Measurements from ENCODE around the gene XIRP2. TPM values are rescaled to one million over a fixed set of nuclear protein-coding genes. Genes with fewer than 3 reads are reported as not detected.
A peak's percentile ranks its signal among the peaks of the same experiment; 100 is the strongest.
"Not testable (repeated sequence)": the region's sequence is repeated elsewhere in the genome, so short reads cannot be mapped to it uniquely, and the experiment has no call there.

XIRP2 gene
- total RNA-seq, 1 donor from 2014 or later, result 35.7 TPM

DNA sequence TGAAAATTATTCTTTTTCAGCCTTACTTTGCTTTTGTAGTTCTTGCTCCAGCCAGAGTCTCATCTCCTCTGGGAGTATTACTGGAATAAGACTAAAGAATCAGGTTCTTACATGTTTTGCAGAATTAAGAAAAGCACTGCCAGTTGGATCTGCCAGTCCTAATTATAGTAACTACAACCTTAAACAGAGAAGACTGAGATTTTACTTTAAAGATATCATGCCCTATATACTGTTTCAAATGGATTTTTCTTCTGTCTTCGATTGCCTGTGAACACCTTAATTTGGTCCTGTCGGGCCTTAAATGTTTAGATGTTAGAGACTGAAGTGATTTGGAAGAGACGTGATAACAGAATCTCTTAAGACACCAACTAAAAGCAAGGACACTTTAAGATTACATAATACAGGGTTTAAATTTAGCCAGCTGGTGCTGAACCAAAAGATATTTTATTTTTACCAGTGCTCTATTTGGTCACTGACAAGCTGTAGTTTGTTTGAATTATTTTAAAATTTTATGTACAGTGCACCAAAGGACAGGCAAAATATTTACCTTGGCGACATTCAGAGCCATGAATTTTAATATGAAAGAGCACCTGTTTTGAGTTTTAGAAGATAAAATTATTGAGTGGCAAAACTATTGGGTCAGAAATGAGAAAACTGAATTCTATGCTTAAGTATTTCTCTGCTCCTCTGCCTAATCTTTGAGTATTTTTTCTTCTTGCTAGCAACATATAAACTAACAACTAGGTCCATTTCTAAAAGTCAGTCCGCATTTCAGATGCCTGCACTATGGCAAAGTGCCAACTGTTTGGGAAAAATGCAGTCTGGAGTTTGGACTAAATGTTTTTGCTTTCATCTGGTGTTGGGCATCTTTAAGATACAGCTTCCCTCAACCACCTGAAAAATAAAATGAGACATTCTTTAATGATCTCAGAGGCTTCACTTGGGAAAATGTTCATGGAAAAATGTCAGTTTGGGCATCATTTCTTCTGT lies 300.0 kb downstream of the XIRP2 start:
- DNase-seq (ENCODE audit: low read depth), result peak; percentile 28

DNA sequence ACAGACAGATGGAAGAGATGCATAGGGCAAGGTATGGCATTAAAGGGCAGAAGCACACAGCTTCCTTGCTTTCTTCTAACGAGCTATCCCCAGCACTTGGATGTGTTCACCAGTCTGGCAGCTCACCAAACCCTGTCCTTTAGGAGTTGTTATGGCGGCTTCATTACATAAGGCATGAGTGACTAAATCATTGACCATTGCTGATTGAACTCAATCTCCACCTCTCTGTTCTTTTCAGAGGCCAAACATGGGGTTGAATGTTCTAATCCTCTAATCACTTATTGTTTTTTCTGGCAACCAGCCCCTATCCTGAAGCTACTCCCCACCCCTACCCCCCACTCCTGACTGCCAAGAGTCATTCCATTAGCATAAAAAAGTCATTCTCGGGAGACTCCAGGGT lies 301.8 kb downstream of the XIRP2 start:
- DNase-seq (ENCODE audit: low read depth), result no peak

DNA sequence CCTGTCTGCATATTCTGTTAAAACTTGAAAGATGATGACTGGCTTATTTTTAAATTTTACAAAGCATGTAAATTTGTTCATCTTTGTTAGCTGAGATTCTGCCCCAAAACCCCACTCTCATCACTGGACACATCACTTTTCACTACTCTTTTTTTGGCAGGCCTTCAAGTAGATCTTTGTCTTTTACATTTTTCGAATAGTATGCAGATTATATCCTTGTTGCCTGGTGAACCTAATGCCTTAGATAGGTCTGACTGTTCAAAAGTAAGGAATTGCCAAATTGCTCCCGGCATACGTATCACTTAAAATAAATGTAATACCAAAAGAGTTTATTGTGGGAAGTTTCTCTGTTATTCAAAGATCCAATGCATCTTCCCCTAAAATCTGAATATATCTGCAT lies 303.3 kb downstream of the XIRP2 start:
- DNase-seq (ENCODE audit: low read depth), result no peak

DNA sequence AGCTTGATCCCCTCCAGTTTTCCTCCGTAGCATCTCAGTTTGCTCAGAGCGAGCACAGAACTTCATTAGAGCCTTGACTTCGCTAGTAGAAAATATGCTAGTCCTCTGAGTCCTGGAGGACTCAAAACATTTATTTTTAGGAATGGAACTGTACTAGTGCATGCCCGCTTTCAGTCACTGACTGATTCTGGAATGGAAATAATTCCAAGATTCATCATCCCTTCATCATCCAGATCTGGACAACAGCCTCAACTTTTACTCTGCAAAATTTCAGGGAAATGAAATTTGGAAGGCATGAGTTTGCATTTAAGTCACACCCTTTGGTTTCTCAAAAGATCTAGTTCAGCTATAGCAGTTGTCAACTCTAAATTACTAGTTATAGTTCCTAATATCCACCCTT lies 304.6 kb downstream of the XIRP2 start:
- DNase-seq (ENCODE audit: low read depth), result peak; percentile 57

DNA sequence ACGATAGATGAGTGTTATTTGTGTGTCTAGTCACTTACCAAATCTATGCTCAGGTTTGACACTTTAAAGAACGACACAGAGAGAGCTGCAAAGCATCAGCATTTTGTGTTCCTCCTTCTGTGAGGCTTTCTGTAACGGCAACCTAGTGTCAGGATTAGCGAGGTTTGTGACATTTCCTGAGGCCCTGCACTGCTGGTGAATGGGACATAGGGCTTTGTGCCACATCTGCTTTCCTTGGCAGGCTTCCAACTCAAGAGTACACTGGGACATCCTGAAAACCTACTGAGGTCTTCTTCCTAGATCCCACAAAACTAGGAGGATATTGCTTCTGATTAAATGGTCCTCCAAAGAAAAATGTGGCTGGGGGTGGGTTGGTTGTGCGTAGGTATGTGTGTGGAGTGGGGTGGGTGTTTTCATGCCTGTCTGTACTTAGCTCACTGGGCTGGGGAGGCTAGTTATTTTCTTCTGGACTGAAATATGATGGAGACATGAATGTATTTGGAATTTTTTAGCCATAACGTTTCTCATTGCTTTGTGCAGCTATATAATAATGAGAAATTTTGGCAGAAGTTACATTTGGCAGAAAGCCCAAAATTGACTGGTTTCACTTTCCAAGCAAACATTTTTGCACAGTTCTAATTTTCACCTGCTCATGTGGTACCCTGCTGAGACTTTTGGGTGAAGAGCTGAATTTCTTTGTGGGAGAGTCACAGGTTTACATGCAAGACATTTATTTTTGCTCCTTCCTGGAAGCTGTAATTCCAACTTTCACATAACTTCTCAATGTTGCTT lies 308.4 kb downstream of the XIRP2 start:
- DNase-seq (ENCODE audit: low read depth), result peak; percentile 57

DNA sequence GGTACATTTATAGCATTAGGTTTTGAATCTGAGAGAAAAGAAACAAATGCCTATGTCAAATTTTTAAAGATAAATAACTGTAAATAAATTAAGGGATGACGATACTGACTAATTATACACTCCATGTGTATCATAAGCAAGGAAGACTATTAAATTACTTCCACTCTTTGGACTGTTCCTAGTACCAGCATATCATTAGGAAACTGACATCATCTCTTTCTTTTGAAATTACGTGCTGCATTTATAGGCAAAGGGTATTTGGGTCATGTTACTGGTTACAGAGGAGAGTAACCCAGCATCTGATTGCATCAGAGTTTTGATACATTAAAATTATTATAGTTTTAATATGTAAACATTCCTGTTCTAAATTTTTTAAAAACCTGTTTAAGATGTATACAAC lies 309.7 kb downstream of the XIRP2 start:
- no peak for DNase-seq (ENCODE audit: low read depth)

DNA sequence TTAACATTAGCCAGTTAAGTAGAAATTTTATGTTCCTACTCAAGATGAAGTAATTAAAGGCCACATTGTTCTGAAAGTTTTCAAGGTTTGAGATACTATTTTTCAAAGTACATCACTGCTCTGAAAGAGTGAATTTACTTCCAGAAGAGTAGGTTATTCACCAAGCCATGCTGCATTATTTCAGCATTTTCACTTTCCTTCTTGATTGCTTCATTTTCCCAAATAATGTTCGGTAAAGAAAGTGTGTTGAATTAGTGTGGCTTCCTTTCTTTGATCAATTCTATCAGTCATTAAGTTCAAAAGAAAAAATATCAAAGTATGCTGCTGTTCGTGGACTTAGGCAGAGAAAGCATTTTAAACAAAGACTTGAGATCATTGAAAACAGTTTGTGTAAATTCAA lies 310.3 kb downstream of the XIRP2 start:
- no peak for DNase-seq (ENCODE audit: low read depth)

DNA sequence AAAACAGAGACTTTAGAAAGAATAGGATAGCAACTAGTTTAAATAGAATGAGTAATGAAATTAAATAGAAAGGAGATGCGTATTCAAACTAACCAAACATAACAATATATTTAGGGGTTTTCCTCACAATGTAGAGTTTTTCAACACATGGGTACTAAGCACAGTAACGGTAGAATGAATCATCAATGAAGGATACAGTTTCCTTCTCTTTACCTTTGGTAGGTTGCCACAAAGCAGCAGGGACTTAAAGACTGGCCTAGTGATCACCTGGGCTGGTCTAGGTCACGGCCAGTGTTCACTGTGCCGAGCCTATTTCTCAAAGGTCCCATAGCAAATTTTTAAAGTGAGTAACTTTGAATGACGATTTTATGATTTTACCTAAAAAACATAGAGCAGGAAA lies 311.7 kb downstream of the XIRP2 start:
- no peak for DNase-seq (ENCODE audit: low read depth)

DNA sequence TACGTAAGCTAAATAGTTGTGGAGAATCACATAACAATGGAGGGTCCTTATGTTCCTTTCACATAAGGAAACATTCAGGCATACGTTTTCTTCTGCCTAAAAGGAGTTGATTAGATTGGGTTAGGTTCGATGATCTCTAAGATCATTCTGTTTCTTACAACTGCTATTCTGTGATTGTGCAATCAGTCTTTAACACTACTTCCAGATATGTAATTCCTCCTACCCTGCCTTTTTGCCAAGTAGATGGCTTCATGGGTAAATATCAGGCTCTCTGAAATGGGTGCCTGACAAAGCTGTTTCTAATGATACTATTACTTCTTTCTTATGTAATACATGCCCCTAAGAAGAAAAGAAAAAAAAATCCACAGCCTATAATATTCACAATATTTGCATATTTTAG lies 321.5 kb downstream of the XIRP2 start:
- no peak for DNase-seq (ENCODE audit: low read depth)

DNA sequence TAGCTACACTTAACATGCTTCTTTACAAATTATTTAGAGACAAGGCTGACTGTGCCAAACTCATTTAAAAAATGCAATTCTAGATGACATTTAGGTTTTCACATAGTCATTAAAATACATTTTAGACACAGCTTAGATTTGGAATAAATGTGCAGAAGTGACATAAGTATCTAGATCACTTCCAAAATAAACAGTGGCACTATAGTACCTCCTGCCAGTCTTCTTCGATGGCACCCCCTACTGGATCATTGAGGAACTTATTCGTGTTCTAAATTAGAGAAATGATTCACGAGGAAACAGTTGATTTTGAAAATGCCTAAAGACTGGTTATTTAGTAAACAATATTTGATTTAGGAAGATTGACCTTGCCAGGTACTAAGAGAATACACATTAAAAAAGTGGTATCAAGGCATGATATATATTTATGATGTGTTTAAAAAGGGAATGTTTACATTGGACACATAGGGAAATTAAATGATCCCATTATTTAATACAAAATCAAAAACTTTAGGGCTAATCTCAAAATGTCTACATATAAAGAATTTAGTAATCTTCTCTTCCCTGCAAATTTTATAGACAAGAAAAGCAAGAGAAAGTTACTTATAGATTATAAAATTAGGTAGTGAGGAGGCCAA lies 323.9 kb downstream of the XIRP2 start:
- DNase-seq (ENCODE audit: low read depth), result peak; percentile 79

DNA sequence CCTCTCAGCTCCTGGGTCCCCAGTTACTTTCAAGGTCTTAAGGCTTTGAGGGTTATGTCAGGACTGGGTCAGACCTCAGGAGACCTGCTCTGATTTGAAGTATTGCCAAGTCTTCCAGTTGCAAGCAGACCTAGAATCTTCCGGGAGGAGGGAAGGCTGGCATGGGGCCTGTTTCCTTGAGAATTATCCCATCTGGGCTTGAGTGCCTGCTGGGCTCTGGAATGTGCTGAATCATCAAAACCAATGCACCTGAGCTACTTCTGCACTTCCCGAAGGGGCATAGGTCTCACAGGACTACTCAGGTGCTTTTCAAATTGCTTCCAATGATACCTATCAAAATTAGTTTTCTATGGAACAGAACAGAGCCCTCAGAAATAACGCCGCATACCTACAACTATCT lies 327.3 kb downstream of the XIRP2 start:
- no peak for DNase-seq (ENCODE audit: low read depth)

DNA sequence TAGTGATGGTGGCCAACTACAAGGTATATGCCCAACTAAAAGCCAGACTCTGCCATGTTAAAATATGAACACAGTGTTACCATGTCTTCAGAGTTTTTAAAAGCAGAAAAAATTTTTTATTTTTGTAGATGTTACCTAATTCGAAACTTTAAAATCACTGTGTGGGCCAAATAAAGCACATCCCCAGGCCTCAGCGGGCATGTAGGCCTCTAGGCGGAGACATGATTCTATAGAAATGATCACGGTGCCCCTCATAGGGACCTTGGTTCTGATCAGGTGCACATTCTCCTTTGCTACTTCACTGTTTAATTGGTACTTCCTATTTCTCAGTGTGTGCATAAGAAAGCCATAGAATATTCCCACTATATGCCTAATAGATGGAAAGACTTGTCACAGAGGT lies 349.2 kb downstream of the XIRP2 start:
- no peak for DNase-seq (ENCODE audit: low read depth)

DNA sequence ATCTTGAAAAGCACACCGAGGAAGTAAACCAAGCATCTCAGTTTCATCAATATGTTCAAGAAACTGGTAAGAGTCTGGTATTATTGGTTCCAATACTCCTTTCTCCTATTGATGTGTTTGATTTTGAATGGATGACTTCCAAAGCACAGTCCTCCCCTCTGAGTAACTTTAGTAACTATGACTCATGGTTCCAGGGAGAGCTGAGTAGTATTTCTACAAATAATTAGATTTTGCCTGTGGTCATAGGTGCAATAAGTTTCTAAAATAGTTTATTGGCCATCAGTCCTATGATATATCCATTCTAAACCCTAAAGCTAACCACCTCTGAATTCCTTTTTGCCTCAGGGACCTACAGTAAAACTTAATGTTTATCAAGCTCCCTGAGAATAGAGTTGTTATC lies 352.4 kb downstream of the XIRP2 start:
- no peak for DNase-seq (ENCODE audit: low read depth)

DNA sequence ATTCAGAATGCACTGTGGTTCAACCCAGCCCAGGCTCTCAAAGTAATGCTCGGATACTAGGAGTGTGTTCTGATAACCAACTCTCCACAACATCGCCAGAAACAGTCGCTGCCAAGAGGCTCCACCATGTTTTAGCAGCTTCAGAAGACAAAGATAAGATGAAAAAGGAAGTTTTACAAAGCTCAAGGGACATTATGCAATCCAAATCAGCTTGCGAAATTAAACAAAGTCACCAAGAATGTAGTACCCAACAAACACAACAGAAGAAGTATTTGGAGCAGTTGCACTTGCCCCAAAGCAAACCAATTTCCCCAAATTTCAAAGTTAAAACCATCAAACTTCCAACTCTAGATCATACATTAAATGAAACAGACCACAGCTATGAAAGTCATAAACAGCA lies 360.9 kb downstream of the XIRP2 start:
- DNase-seq (ENCODE audit: low read depth), result no peak

DNA sequence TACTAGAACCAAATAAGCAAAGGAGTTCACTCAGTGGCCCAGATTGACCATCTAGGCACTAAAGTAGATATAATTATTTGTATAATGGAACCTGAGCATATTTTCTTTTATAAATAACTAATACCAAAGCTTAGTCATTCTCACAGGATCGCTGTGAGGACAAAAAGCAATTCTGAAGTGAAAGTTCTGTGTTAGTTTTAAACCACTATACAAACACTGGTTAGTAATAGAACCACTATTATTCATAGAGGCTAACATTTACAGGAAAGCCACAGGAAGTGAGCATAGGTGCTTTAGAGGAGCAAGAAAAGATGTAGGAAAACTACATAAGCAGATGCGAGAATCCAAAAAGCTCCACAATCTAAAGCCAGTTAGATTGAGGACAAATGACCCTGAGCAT lies 364.7 kb downstream of the XIRP2 start:
- no peak for DNase-seq (ENCODE audit: low read depth)

DNA sequence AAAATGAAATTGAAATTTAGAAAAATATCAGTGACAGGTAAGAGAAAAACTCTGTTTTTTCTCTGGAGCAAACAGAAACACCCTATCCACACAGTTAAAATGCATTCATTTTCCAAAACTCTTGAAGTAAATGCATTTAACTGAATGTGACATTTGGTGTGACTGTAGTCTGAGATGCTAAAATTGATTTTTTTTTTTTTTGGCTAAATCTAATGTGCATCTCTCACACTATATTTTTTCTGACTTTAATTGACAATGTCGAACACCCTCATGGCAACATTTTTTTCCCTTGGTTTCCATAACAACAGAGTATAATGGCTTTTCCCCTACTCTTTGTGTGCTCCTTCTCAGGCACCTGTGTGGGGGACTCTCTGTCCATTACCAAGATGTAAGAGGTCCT lies 366.4 kb downstream of the XIRP2 start:
- DNase-seq (ENCODE audit: low read depth), result no peak

DNA sequence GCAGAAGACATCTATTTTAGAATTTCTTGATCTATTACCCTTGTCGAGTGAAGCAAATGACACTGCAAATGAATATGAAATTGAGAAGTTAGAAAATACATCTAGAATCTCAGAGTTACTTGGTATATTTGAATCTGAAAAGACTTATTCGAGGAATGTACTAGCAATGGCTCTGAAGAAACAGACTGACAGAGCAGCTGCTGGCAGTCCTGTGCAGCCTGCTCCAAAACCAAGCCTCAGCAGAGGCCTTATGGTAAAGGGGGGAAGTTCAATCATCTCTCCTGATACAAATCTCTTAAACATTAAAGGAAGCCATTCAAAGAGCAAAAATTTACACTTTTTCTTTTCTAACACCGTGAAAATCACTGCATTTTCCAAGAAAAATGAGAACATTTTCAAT lies 370.4 kb downstream of the XIRP2 start:
- DNase-seq (ENCODE audit: low read depth), result no peak

DNA sequence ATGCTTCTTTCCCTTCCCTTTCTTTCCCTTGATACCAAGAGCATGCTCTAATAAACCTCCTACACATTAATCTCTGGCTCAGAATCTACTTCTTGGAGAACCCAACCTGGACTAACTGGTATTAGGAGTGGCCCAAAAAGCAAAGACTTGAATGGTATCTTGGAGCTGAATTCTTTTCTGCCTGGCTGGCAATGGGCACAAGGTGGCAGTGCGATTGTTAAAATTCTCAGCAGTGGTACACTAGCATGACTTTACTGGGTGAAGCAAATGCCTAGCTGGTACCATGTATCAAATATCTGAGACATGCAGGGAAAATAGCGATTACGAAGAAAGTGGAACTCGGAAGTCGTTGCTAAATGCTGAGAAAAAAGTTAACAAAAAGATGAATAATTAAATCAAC lies 376.1 kb downstream of the XIRP2 start:
- peak; percentile 10 for DNase-seq (ENCODE audit: low read depth)

DNA sequence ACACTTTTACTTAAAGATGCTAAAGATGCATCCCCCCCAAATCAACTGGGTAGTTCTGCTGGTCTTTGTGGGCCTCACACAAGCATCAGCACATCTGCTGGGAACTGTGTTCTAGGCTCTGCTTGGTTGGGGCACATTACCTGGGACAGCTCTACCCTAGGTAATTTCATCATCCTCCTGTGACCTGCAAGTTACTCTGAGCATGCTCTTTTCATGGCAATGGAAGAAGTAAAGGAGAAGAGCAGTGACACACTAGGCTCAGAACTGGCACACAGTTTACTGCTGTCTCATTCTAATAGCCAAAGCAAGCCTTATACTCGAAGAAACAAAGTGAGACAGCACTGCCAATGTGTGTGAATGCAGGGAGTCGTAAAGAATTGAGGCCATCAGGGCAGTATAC lies 376.7 kb downstream of the XIRP2 start:
- DNase-seq (ENCODE audit: low read depth), result no peak

DNA sequence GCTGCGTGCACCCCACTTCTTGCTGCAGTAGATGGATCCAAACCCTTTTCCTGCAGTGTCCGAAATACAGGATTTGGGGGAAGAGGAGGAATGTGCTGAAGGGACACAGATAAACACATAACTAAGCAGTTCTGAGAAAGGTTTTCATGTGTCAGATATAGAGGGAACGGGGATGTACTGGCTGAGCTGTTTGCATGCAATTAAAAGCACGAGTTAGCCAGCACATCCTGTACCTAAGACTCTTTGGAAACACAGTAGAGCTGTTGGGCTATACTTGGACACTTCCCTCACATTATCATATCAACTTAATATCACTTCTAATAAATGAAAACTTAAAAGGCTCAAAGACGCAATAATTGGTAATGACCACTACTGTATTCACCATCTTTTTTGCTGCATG lies 377.4 kb downstream of the XIRP2 start:
- no peak for DNase-seq (ENCODE audit: low read depth)

DNA sequence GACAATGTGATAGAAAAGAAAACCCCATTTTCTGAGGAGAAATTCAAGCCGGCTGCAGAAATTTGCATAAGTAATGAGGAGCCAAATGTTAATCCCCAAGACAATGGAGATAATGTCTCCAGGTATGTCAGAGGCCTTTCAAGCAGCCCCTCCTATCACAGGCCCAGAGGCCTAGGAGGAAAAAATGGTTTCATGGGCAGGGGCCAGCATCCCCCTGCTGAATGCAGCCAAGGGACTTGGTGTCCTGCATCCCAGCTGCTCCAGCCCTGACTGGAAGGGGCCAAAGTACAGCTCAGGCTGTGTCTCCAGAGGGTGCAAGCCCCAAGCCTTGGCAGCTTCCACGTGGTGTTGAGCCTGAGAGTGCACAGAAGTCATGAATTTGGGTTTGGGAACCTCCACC lies 380.0 kb downstream of the XIRP2 start:
- DNase-seq (ENCODE audit: low read depth), result not testable (repeated sequence)

DNA sequence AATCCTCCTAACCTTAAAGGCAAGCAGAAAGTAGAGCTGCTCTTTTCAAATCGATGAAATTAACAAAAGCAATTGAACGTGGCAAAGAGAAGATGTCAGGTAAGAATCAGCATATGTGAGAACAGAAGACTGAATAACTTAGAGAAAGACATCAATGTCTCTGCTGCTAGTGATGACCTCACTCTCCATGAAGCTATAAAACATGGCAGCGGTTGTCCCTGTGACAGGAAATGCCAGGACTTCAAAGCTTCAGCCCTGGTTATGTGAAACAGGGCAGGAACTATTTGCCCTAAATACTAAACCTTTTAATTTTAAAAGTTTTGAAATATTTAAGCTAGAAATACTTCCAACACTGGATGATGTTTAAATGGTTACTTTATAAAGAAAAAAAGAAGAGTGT lies 383.7 kb downstream of the XIRP2 start:
- no peak for DNase-seq (ENCODE audit: low read depth)

All from myocyte (in vitro differentiated cells).